SHP77 (cell line): Measurements from ENCODE around the gene TMEM238L.

Experiments used
- DNase-seq, 2 experiments: peaks; one replicate each; lab custom pipeline; 2025; lab: John Stamatoyannopoulos, UW

Gene TMEM238L

GRCh38 chr17:10773391-10773790 lies 30.5 kb downstream of the TMEM238L start:
- DNase-seq, result no peak

DNA sequence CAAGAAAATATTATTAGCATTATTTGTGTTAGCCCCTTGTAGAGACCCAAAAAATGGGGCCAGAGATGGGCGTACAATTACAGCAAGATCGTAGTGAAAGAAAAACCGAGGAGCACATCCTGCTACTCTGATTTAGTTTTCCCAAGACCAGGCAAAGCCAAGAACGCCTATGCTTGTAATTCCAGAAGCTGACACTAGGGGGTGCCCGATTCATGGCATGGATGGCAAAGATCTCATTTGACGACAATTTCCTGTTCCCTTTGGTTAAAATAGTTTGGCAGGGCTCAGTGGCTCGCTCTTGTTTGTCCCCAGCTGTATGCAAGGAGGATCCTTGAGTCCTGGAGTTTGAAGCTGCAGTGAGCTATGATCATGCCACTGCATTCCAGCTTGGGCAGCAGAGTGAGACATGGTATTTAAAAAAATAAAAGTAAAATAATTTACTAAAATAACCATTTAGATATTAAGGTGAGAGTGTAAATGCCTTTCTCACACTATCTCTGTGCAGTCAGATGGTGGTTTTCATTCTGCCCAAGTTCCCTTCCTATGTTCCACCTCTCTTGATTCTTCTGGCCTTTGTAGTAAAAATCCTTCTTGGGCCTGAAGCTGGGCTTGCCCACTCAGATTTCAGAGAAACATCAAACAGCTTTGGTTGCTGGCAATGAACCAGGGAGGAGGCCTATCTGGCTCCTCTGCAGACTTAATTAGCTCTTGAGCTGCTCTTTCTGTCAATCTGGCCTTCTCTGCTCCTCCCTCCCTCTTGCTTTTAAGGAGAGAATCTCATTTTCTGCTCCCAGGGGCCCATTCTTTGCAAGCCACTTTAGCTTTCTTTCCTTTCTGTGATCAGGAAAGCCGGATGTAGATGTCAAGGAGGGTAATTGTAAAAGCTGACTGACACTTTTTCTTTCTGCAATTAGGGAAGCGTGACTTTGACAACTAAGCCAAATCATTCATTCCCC lies 31.2 kb downstream of the TMEM238L start:
- DNase-seq, result peak; percentile 32 to 40

GRCh38 chr17:10771148-10771547 lies 32.8 kb downstream of the TMEM238L start:
- DNase-seq, result no peak

- no peak for DNase-seq
Observed at GRCh38 chr17:10769840-10770239, 34.1 kb downstream of the TMEM238L start.

DNA sequence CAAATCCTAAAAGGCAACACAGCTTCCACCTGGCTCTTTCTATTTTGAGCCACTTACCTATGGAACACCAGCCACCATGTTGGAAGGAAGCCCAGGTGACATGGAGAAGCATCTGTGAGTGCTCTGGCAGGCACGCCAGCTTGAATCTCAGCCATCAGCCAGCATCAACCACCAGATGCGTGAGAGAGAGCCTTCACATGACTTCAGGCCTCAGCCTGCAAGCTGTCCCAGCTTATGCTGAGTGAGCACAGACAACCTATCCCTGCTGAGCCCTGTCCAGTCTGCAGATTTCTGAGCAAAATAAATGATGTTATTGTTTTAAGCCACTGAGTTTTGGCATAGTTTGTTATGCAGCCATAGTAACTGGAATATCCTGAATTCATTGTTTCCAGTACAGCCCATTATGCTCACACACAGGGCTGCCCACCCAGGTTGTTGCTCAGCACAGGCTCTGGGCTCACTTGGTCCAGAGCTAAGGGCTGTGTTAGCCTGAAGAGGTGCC lies 35.1 kb downstream of the TMEM238L start:
- no peak for DNase-seq

DNA sequence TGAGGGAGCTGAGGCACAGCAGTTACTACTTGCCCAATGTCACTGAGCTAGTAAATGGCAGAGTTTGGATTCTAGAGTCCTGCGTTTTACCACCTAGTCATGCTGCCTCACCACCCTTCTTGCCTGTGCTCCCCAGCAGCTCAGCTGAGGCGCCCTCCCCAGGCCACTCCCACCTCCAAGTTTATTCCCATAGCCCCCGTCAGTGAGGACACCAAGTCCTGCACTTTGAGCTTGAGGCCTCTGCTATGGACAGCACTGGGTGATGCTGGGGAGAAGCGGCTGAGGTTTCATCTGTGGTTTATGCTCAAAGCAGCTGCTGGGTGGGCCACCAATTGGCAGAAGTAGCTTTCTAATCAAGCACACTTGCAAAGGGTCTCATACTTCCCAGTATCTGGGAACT lies 36.7 kb downstream of the TMEM238L start:
- DNase-seq, result no peak

DNA sequence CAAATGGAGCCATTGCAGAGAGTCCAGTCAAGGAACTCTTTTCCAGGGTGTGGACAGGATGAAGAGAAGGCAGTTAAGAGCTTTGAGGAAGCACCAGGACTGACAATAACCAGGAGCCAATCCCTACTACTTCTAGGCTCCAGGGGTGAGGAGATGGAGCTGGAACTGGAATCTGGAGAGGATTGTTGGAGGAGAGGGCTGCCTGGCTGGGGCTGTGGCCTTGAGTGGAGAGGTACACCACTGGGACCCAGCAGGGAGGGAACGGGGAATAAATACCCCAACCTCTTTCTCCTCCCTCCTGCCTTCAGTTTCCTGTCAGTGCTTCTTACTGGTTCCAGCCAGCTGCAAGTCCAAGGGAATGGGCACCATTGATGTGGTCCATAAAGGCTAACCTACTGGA lies 41.9 kb downstream of the TMEM238L start:
- no peak for DNase-seq

GRCh38 chr17:10761281-10761680 lies 42.6 kb downstream of the TMEM238L start:
- no peak for DNase-seq

- DNase-seq, result no peak
Observed at GRCh38 chr17:10758062-10758461, 45.8 kb downstream of the TMEM238L start.

GRCh38 chr17:10757647-10758046 lies 46.3 kb downstream of the TMEM238L start:
- no peak for DNase-seq

DNA sequence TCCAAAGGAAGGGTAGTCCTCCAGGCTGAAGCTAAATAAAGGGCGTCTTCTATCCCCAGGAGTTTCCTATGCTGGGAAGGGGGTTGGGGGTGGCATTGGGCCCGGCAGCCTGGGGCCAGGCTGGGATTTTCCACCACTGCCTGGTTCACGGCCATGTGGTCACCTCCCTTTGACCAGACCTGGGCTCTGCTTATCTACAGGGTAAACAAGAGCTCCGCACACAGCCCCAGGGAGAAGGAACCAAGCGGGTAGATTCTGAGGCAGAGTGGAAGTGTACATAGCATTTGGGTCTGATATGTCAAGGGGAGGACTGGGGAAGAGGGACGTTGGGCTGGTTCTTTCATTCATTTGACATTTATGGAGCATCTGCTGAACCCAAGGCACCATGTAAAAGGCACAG lies 46.8 kb downstream of the TMEM238L start:
- DNase-seq, result no peak

DNA sequence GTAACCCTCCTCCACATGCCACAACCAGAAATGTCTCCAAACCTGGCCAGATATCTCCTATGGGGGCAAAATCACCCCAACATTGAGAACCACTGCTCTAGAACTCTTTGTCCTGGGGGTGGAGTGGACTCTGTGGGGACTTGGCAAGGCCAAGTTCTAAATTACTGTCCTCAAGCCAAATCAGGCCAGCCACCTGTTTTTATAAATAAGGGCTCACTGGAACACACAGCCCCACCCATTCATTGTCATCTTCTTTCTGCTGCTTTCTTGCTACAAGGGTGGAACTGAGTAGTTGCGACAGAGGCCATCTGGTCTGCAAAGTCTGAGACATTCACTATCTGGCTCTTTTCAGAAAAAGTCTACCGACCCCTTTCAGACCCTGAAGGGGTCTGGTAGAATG lies 47.3 kb downstream of the TMEM238L start:
- DNase-seq, result no peak

DNA sequence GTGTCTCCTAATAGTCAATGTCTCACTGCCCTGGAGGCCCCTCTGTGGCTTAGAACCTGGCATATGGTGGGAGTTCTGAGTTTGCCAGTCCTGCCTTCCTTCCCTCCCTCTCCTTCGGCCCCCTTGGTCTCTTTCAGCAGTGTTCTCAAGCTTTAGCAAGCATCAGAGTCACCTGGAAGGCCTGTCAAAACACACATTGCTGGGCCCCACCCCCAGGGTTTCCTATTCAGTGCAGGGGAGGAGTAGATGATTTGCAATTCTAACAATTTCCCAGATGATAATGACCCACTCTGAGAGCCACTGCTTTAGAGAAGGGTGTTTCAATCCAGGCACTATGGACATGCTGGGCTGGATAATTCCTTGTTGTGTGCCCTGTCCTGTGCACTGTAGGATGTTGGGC lies 47.7 kb downstream of the TMEM238L start:
- DNase-seq, result no peak

GRCh38 chr17:10755592-10756127 lies 48.2 kb downstream of the TMEM238L start:
- DNase-seq, result no peak

DNA sequence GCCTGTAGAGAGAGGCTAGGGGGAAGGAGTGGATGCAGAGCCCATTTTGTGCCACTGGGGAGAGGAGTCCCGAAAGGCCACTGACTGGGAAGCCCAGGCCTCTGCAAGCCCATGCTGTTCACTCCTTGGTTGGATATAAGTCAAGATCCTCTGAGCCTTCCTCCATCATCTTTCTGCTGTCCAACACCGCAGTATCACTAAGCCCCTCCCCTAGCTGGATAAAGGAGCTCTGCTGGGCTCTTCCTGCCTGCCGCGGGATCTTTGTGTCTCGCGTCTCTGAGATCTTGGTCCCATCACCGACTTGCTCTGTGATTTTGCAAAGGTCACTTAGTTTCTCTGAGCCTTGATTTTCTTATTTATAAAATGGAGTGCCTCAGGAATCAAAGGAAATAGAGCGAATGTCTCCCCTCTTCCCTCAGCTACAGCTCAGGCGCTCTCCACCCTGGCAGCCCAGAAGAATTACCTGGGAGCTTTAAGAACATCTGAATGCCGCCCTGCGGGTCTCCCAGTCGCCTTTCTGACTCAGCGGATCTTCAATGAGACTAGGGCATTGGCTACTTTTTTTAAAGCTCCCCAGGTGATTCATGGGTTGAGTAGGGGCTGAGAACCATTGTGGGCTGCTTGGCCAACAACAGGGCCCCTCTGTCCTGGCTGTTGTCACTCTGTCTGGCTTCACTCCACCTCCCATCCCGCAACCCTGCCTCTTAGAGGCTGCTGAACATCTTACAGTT lies 48.9 kb downstream of the TMEM238L start:
- no peak for DNase-seq

GRCh38 chr17:10754109-10754508 lies 49.8 kb downstream of the TMEM238L start:
- DNase-seq, result peak in 1 of 2 experiments; percentile 33

- no peak for DNase-seq
Observed at GRCh38 chr17:10752696-10753095, 51.2 kb downstream of the TMEM238L start.

DNA sequence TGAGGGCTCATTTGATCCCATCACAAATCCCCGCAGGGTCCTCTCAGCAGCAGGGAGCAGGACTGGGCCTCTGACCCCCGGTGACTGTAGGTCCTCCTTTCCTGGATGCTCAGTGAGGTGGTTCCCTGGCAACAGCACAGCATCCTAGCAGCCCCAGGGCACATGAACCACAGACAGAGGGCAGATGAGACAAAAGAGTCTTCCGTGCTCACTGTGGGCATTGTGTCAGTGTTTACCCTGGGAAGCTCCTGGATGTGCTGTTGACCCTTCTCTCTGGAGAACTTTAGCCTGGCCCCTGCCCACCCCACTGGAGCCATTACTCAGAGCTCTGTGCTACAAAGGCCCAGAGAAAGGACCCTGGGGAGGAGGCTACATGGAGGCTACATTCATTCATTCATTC lies 52.3 kb downstream of the TMEM238L start:
- no peak for DNase-seq

- DNase-seq, result no peak
Observed at GRCh38 chr17:10750210-10750609, 53.7 kb downstream of the TMEM238L start.

DNA sequence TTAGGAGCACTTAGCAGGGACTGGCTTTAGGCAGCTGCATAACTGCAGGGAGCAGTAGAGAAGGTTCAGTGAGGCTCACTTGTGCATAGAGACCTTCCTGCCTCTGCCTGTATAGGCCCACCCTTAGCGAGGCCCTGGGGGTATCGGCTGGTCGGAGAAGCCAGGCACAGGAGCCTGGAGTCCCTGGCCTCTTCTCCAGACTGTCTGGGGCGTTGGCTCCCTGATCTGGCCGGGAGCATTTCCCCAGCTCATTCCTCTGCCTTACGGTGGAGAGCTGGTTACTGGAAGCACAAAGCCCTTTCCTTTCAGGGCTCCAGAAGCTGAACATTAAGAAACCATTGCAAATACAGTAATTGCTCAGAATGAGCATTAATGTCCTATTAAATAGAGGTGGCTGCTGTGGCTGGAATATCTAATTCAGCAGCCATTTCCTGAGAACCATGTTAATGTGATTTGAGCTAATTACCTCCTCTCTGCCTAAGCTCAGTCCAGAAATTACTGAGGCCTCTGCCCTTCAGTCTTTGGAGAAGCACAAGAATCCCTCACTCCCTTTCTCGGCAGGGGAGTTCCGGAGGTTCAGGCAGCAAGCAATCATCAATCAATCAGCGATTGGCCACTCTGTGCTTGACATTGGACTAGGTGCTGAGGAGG lies 55.2 kb downstream of the TMEM238L start:
- no peak for DNase-seq

DNA sequence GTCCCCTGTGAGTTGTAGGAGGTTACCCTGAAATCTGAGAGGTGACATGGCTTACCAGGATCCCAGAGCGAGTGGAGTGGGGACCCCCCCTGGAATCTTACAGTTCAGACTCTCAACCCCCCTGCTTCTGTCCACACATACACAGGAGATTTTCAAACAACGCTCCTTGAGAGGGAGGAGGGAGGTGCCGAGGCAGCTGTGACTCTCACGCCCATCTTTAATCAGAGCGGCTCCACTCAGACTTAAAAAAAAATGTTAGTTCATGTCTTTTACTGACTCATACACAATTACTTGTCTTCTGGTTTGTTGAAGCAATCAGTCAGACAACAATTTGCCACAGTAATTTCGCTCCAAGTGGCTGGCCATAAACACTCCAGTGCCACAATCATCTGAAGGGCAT lies 58.7 kb downstream of the TMEM238L start:
- no peak for DNase-seq
